ENCODE measurements around the gene KIR2DL1.
"Not testable (repeated sequence)": the region's sequence is repeated elsewhere in the genome, so short reads cannot be mapped to it uniquely, and the experiment has no call there.

- TF ChIP-seq CTCF (IDR thresholded peaks at IDR 0.05; ENCODE audit: insufficient read depth, low read length); REST (IDR thresholded peaks at IDR 0.05; ENCODE audit: insufficient replicate concordance, low read depth); POLR2AphosphoS5 (IDR thresholded peaks at IDR 0.05; ENCODE audit: low read depth); GABPA (IDR thresholded peaks at IDR 0.05; ENCODE audit: low read depth): not testable (repeated sequence)
Observed at GRCh38 chr19:54778896-54779295, 9.3 kb downstream of the KIR2DL1 start.
